Esophagus squamous epithelium (tissue), 5 donors: ENCODE measurements around the gene TCERG1L. TPM values are rescaled to one million over a fixed set of nuclear protein-coding genes. Genes with fewer than 3 reads are reported as not detected.

Experiments used
- DNase-seq: peaks from one replicate; lab custom pipeline; 2025; lab: John Stamatoyannopoulos, UW
- H3K27ac ChIP-seq, 4 donors: fragments of 200-600 bp; sonication (generic); one replicate each; pipeline ENCODE4 v1.5.1; 2016 to 2019; ENCODE audit warnings: mild to moderate bottlenecking in 1 of 4
- H3K27me3 ChIP-seq, 4 donors: fragments of 200-600 bp; sonication (generic); 1 replicate in 3 of 4; 2 replicates in 1 of 4; pipeline versions ENCODE4 v1.5.1 to v1.6.0; 2017 to 2021; ENCODE audit warnings: antibody characterized with exemption in 1 of 4
- H3K36me3 ChIP-seq, 3 donors: fragments of 200-600 bp; sonication (generic); one replicate each; pipeline ENCODE4 v1.5.1; 2016 to 2019
- H3K4me1 ChIP-seq, 3 donors: fragments of 200-600 bp; sonication (generic); one replicate each; pipeline ENCODE4 v1.5.1; 2017 to 2019
- H3K4me3 ChIP-seq, 4 donors: fragments of 200-600 bp; sonication (generic); 1 replicate in 3 of 4; 2 replicates in 1 of 4; pipeline ENCODE4 v1.5.1; 2016 to 2019; ENCODE audit warnings: mild to moderate bottlenecking in 2 of 4, moderate library complexity in 1 of 4
- H3K9me3 ChIP-seq, 3 donors: fragments of 200-600 bp; sonication (generic); one replicate each; pipeline ENCODE4 v1.5.1; 2016 to 2019
- POLR2A ChIP-seq, 4 donors: fragments of 450-650 bp; IDR thresholded peaks; one replicate each; pipeline ENCODE4 v1.6.1; 2017; ENCODE audit warnings: antibody characterized with exemption in 4 of 4, mild to moderate bottlenecking in 4 of 4, moderate library complexity in 3 of 4
- WGBS, 2 donors: methylation state at CpG; one replicate each; pipeline ENCODE4 v1.1.5; 2018; 5-methylcytosine and 5-hydroxymethylcytosine counted together
- intact Hi-C: fragments of 100-400 bp; cut with DNase I; formaldehyde crosslinking; loops from one replicate; pipeline ENCODE4 v1.15.0; 2022
- total RNA-seq, 4 donors: library from RNA; depleted of rRNA; stranded (reverse); fragments of >200 nt; gene quantifications; one replicate each; pipeline ENCODE4 v1.1.0, GENCODE V29; 2016
- TF ChIP-seq, protein P1 (sequence below), 6 experiments: fragments of 450-650 bp in 4 of 6; fragments of 200-600 bp in 2 of 6; sonication (generic) in 2 of 6; IDR thresholded peaks; one replicate each; pipeline ENCODE4 v1.5.1; 2016 to 2019; ENCODE audit warnings: antibody characterized with exemption in 6 of 6, mild to moderate bottlenecking in 4 of 6, moderate library complexity in 4 of 6
- donor health status: DM: yes; HTN: yes; CAD: no.

Gene TCERG1L
- total RNA-seq, 4 donors from 2014 or later = 0.12 to 2.9 (median 0.48) TPM

- Histone ChIP-seq H3K4me3 (no peak overlapping the region), H3K36me3 (no peaks in the 10 kb centered on the region), H3K4me1 (no peaks in the 10 kb centered on the region), H3K27me3 (peaks cover 0 to 54% (median 0%) of the 10 kb centered on the region in 4 donors), H3K9me3 (no peaks in the 10 kb centered on the region), H3K27ac (no peak overlapping the region)
- DNase-seq = no peak
- WGBS, 2 donors = 84 to 85% methylated on average over 10 of the region's 10 CpGs
- intact Hi-C loops = no loop called here
- TF ChIP-seq, protein P1, sequence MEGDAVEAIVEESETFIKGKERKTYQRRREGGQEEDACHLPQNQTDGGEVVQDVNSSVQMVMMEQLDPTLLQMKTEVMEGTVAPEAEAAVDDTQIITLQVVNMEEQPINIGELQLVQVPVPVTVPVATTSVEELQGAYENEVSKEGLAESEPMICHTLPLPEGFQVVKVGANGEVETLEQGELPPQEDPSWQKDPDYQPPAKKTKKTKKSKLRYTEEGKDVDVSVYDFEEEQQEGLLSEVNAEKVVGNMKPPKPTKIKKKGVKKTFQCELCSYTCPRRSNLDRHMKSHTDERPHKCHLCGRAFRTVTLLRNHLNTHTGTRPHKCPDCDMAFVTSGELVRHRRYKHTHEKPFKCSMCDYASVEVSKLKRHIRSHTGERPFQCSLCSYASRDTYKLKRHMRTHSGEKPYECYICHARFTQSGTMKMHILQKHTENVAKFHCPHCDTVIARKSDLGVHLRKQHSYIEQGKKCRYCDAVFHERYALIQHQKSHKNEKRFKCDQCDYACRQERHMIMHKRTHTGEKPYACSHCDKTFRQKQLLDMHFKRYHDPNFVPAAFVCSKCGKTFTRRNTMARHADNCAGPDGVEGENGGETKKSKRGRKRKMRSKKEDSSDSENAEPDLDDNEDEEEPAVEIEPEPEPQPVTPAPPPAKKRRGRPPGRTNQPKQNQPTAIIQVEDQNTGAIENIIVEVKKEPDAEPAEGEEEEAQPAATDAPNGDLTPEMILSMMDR (IDR thresholded peaks at IDR 0.05) = no peak
- no peak for TF ChIP-seq POLR2A (IDR thresholded peaks at IDR 0.05)
These were observed 265.3 kb downstream of the TCERG1L start for GRCh38 chr10:131046194-131046593.

GRCh38 chr10:131044379-131045111 lies 267.0 kb downstream of the TCERG1L start:
- TF ChIP-seq POLR2A (IDR thresholded peaks at IDR 0.05) = no peak
- TF ChIP-seq, protein P1 (IDR thresholded peaks at IDR 0.05) = no peak
- Histone ChIP-seq H3K4me1 (no peaks in the 10 kb centered on the region), H3K27ac (no peak overlapping the region), H3K27me3 (peaks cover 0 to 54% (median 0%) of the 10 kb centered on the region in 4 donors), H3K9me3 (no peaks in the 10 kb centered on the region), H3K36me3 (no peaks in the 10 kb centered on the region), H3K4me3 (no peak overlapping the region)
- 85% methylated on average over 4 to 7 of the region's 14 CpGs for WGBS, 2 donors
- no peak for DNase-seq
- intact Hi-C loops = no loop called here

DNA sequence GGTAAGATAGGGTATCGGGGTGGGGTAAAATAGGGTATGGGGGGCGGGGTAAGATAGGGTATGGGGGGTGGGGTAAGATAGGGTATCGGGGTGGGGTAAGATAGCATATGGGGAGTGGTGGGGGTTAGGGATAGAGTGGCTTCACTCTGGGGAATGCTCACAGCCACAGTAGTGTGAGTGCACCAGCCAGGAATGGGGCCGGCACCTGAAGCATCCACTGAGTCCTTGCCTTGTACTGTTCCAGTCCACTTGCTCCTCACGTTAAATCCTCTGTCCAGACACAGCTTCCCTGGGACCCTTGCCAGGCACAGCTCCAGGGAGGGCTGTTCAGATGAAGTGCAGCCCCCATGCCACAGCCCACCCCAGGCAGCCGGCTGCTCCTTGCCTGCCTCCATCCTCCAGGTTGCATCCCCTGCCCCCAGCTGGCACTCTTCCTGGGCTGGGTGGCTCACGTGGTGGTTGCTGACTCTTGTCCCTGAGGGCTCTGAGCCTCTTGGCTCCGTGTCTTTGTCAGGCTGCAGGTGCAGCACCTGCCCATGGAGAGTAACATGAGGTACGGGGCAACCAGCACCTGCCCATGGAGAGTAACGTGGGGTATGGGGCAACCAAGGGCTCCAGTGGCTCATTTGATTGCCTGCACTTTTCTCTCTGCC lies 268.4 kb downstream of the TCERG1L start:
- Histone ChIP-seq H3K4me3 (no peak overlapping the region), H3K27ac (no peak overlapping the region), H3K27me3 (peaks cover 0 to 43% (median 0%) of the 10 kb centered on the region in 4 donors), H3K4me1 (no peaks in the 10 kb centered on the region), H3K9me3 (no peaks in the 10 kb centered on the region), H3K36me3 (no peaks in the 10 kb centered on the region)
- 5 to 64% methylated on average over 3 to 6 of the region's 10 CpGs for WGBS, 2 donors
- TF ChIP-seq, protein P1 (IDR thresholded peaks at IDR 0.05) = no peak
- no peak for TF ChIP-seq POLR2A (IDR thresholded peaks at IDR 0.05)
- no peak for DNase-seq
- intact Hi-C loops = no loop called here
